WI38 (cell line): ENCODE results near the gene TTC27.

Experiments used
- H3K4me3 ChIP-seq: 2 replicates; pipeline ENCODE4 v1.5.1; 2011; ENCODE audit warnings: low read depth, mild to moderate bottlenecking, control low read depth, low read length
- TF ChIP-seq, protein P1 (sequence below): IDR thresholded peaks from 2 replicates; pipeline ENCODE4 v1.5.1; 2012; ENCODE audit warnings: low read depth, mild to moderate bottlenecking, control low read depth, low read length

The TTC27 gene

DNA sequence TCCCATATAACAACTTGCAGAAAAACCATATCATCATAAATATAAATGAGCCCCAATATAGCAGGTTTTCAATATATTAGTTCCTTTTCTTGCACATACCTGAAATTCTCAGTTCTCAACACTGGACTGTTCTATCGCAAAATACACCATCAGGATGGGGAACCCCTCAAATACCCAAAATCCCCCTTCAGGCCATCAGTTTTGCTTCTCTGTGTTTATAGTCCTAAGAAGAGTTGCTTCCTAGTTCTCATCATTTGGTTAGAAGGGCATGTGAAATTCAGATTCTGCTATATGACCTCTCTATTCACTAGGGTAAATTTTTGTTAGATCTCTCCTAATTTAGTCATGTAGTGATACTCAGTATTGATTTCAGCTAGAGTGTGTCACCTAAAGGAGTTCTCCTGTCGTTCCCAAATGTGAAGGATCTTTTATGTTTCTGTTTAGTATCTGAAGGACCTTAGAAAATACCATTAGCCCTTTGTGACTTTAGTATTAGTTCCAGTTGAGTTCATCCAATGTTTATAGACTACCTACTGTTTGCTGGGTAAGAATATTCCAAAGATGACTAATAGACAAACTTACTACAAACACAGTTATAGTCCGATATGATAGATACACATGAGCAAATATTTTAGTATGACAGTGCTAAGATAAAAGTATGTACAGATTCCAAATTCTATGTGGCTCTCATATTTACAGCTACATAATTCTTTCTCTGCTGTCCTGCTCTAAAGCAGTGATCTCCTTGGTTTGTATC lies 115.8 kb downstream of the TTC27 start:
- no peak overlapping the region for H3K4me3 ChIP-seq
- TF ChIP-seq, protein P1, sequence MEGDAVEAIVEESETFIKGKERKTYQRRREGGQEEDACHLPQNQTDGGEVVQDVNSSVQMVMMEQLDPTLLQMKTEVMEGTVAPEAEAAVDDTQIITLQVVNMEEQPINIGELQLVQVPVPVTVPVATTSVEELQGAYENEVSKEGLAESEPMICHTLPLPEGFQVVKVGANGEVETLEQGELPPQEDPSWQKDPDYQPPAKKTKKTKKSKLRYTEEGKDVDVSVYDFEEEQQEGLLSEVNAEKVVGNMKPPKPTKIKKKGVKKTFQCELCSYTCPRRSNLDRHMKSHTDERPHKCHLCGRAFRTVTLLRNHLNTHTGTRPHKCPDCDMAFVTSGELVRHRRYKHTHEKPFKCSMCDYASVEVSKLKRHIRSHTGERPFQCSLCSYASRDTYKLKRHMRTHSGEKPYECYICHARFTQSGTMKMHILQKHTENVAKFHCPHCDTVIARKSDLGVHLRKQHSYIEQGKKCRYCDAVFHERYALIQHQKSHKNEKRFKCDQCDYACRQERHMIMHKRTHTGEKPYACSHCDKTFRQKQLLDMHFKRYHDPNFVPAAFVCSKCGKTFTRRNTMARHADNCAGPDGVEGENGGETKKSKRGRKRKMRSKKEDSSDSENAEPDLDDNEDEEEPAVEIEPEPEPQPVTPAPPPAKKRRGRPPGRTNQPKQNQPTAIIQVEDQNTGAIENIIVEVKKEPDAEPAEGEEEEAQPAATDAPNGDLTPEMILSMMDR = no peak

DNA sequence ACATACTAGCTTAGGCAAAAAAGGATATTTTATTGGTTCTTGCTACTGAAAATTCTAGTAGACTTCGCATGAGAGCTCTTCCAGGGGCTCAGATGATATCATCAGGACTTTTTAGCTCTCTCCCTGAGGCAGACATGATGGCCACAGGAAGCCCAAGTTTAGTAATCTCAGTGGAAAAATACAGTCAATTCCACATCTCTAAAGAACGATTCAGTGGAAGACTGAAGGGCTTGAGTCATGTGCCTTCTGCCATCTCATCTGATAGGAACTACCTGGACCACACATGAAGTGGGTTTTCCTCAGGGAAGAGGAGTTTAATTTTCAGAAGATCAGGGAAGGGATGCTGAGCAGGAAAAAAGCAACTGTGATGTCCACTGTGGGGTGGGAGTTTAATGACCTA lies 117.3 kb downstream of the TTC27 start:
- TF ChIP-seq, protein P1 = no peak
- H3K4me3 ChIP-seq = no peak overlapping the region

DNA sequence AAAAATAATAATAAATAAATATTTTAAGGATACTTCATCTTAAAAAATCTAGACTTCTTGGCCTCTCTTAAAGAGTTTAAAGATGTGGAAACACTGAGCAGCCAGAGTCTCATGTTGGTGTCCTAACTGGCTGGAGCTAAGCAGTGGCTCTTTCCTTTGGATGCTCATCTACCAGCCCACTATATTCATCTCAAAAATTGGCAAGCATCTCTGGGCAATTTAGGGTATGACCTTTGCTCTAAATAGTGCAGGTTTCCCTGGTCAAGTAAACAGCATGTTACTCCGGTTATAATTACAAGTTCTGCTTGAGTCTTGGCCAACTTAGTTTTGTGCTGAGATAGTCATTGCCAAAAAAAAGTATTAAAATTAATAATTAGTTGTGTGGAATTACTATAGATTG lies 117.8 kb downstream of the TTC27 start:
- H3K4me3 ChIP-seq = no peak overlapping the region
- TF ChIP-seq, protein P1 = no peak

DNA sequence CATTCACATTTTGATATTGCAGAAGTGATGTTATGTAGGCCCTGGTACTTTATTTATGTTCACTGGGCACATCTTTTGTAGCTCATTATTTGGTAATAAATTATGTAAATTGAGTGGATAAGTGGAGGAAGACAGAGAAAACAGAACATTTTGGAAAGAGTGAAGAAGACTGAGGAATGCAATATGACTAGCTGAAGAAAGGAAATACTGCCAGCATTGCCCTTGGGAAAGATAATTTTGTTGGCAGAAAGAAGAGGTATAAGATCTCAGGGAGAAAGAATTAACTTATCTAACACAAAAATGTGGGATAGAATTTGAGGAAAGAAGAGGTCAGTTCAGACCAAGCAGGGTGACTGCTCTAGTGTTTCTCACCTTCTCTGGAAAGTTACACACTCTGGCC lies 118.8 kb downstream of the TTC27 start:
- no peak overlapping the region for H3K4me3 ChIP-seq
- TF ChIP-seq, protein P1 = no peak

DNA sequence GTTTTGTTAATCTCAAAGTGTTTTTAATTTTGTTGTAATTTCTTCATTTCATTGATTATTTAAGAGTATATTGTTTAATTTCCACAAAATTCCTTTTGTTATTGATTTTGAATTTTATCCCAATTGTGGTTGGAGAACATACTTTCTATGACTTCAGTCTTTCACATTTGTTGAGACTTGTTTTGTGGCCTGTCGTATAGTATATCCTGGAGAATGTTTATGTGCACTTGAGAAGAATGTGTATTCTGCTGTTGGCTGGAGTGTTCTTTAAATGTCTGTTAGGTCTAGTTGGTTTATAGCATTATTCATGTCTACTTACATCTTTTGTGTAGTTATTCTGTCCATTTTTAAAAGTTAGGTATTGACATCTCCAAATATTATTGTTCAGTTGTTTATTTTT lies 120.3 kb downstream of the TTC27 start:
- TF ChIP-seq, protein P1 = no peak
- H3K4me3 ChIP-seq = no peak overlapping the region

DNA sequence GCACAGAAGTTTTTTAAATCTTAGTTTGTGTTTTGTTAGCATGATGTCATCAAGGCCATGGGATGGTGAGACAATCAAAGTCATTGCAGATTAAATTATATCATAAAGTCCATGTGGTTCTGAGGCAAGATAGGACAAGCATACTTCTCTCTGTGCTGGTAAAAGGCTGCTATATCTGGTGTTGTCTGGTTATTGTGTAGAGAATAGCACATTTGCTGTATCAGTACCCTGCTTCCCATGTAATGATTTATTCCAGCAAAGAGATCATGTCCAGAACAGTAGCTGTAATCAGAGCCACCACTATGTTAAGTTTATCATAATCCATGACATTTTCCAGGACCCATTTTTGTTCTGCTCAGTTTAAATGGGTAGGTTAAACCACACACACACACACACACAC lies 123.0 kb downstream of the TTC27 start:
- TF ChIP-seq, protein P1 = no peak
- no peak overlapping the region for H3K4me3 ChIP-seq

DNA sequence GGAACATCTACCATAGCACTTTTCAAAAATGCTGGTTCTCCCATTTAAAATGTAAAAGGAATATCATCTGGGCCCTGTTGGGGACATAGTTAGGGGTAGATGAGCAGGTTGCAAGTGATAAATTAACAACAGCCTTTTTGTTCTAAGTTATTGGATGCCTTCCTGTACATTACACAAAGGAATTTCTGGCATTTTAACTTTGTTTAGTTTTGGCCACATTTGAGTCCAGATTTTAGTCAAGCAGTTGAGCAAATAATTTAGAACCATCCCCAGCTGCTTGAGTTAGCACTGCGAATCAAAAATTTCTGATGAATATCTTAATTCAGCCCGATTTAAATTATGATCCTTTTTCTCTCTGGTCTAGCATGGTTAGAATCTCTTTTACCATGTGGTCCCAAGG lies 124.4 kb downstream of the TTC27 start:
- TF ChIP-seq, protein P1 = no peak
- H3K4me3 ChIP-seq = no peak overlapping the region
